ENCODE data around the gene CORO7.

Gene CORO7

GRCh38 chr16:4309833-4310266, 106.5 kb downstream of the CORO7 start:
- DNase-seq (ENCODE audit: low read depth), result peak; percentile 61
- H3K4me3 ChIP-seq (replicated peaks; ENCODE audit: low read depth, low read length), result no peak overlapping the region
- peak; percentile 63 for TF ChIP-seq CTCF (IDR thresholded peaks at IDR 0.05; ENCODE audit: low read length, missing control alignments)

- no peak overlapping the region for H3K4me3 ChIP-seq (replicated peaks; ENCODE audit: low read depth, low read length)
- no peak for DNase-seq (ENCODE audit: low read depth)
- no peak for TF ChIP-seq CTCF (IDR thresholded peaks at IDR 0.05; ENCODE audit: low read length, missing control alignments)
Observed at GRCh38 chr16:4309102-4309832, 107.1 kb downstream of the CORO7 start.

- TF ChIP-seq CTCF (IDR thresholded peaks at IDR 0.05; ENCODE audit: low read length, missing control alignments), result no peak
- peak overlapping the region; percentile 62 for H3K4me3 ChIP-seq (replicated peaks; ENCODE audit: low read depth, low read length)
- peak; percentile 96 for DNase-seq (ENCODE audit: low read depth)
Observed at GRCh38 chr16:4307215-4308037, 109.0 kb downstream of the CORO7 start.

GRCh38 chr16:4306470-4307214, 109.8 kb downstream of the CORO7 start:
- H3K4me3 ChIP-seq (replicated peaks; ENCODE audit: low read depth, low read length), result peak overlapping the region; percentile 62

More at GRCh38 chr16:4306470-4307214, 109.8 kb downstream of the CORO7 start:
- DNase-seq (ENCODE audit: low read depth), result no peak
- TF ChIP-seq CTCF (IDR thresholded peaks at IDR 0.05; ENCODE audit: low read length, missing control alignments), result no peak
